Measurements from ENCODE around the gene CAB39L.

- TF ChIP-seq CTCF (IDR thresholded peaks at IDR 0.05; ENCODE audit: low read depth, low read length) (no peak), EZH2phosphoT487 (IDR thresholded peaks at IDR 0.05; ENCODE audit: low read depth) (no peak)
Measured at GRCh38 chr13:49368688-49369087, 75.2 kb downstream of the CAB39L start.

All from OCI-LY3 (cell line).